ENCODE measurements around the gene KMT2D. TPM values are rescaled to one million over a fixed set of nuclear protein-coding genes. Genes with fewer than 3 reads are reported as not detected.

KMT2D gene
- total RNA-seq, 3 donors from 2014 or later (not counting 1 experiment from before 2014, with no cell fraction given), result 164 to 186 (median 182) TPM

GRCh38 chr12:49105504-49106084 is 45.0 kb upstream of the KMT2D start:
- H3K27ac Mint-ChIP-seq, result peak overlapping the region in 1 of 2 donors; percentile 8
- peaks cover 32 to 58% of the 10 kb centered on the region in 2 donors for H3K4me1 Mint-ChIP-seq
- no peak overlapping the region for H3K27ac ChIP-seq (ENCODE audit: low read length)
- intact Hi-C loops (cut with micrococcal nuclease), result no loop called here
- DNase-seq (no peak), ATAC-seq (no peak)
- H3K9me3 ChIP-seq (ENCODE audit: control insufficient read depth, insufficient read depth, low read length), result no peaks in the 10 kb centered on the region
- TF ChIP-seq CTCF (IDR thresholded peaks at IDR 0.05), result no peak
- no peak overlapping the region for H3K4me3 Mint-ChIP-seq
- H3K9me3 Mint-ChIP-seq, result no peaks in the 10 kb centered on the region
- peaks cover 25% of the 10 kb centered on the region for H3K4me1 ChIP-seq (ENCODE audit: control insufficient read depth, insufficient read depth, low read length)
- H3K27me3 Mint-ChIP-seq (ENCODE audit: low read depth in 2 of 2), result no peaks in the 10 kb centered on the region
- H3K36me3 ChIP-seq (ENCODE audit: control insufficient read depth, insufficient read depth, low read length), result peaks cover 47% of the 10 kb centered on the region
- WGBS (ENCODE audit: insufficient coverage), result 96% methylated on average over 9 of the region's 9 CpGs
- H3K27me3 ChIP-seq (ENCODE audit: control insufficient read depth, insufficient read depth, low read length), result no peaks in the 10 kb centered on the region
- H3K4me3 ChIP-seq (ENCODE audit: low read length), result no peak overlapping the region
- H3K36me3 Mint-ChIP-seq, result peaks cover 8% of the 10 kb centered on the region

DNA sequence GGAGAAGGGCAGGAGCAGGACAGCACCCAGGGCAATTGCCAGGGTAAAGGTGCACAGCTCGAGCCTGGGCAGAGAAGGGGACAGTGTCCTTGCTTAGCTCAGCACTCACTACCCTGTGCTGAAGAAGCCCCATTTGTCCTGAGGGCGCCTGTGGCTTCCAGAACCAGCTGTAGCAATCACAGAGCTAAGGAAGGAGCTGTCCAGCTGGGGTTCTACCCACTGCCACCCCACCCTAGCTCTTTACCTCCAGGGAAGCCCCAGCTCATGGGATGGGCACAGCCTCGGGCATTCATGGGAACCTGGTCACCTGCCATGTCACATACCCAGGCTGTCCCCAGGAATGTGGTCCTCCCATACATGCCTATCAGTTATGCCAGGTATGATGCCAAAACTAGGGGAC is 44.2 kb upstream of the KMT2D start:
- peak overlapping the region in 1 of 2 donors; percentile 79 for H3K27ac Mint-ChIP-seq
- Histone ChIP-seq H3K27me3 (ENCODE audit: control insufficient read depth, insufficient read depth, low read length) (no peaks in the 10 kb centered on the region), H3K36me3 (ENCODE audit: control insufficient read depth, insufficient read depth, low read length) (peaks cover 55% of the 10 kb centered on the region), H3K4me3 (ENCODE audit: low read length) (no peak overlapping the region), H3K4me1 (ENCODE audit: control insufficient read depth, insufficient read depth, low read length) (peaks cover 24% of the 10 kb centered on the region), H3K9me3 (ENCODE audit: control insufficient read depth, insufficient read depth, low read length) (no peaks in the 10 kb centered on the region), H3K27ac (ENCODE audit: low read length) (no peak overlapping the region)
- no peak overlapping the region for H3K4me3 Mint-ChIP-seq
- no peak for TF ChIP-seq CTCF (IDR thresholded peaks at IDR 0.05)
- no peaks in the 10 kb centered on the region for H3K27me3 Mint-ChIP-seq (ENCODE audit: low read depth in 2 of 2)
- WGBS (ENCODE audit: insufficient coverage), result 60% methylated on average over 3 of the region's 3 CpGs
- intact Hi-C loops (cut with micrococcal nuclease), result no loop called here
- peaks cover 24 to 51% of the 10 kb centered on the region in 2 donors for H3K4me1 Mint-ChIP-seq
- DNase-seq, result no peak
- ATAC-seq, result no peak
- H3K9me3 Mint-ChIP-seq, result no peaks in the 10 kb centered on the region
- peaks cover 8% of the 10 kb centered on the region for H3K36me3 Mint-ChIP-seq

- Histone ChIP-seq H3K4me3 (ENCODE audit: low read length) (no peak overlapping the region), H3K9me3 (ENCODE audit: control insufficient read depth, insufficient read depth, low read length) (no peaks in the 10 kb centered on the region), H3K27me3 (ENCODE audit: control insufficient read depth, insufficient read depth, low read length) (no peaks in the 10 kb centered on the region), H3K4me1 (ENCODE audit: control insufficient read depth, insufficient read depth, low read length) (peaks cover 8% of the 10 kb centered on the region), H3K36me3 (ENCODE audit: control insufficient read depth, insufficient read depth, low read length) (peaks cover 62% of the 10 kb centered on the region), H3K27ac (ENCODE audit: low read length) (no peak overlapping the region)
- Mint-ChIP-seq H3K4me3 (no peak overlapping the region), H3K36me3 (peaks cover 12% of the 10 kb centered on the region), H3K27ac (no peak overlapping the region), H3K27me3 (ENCODE audit: low read depth in 2 of 2) (peaks cover 2 to 3% of the 10 kb centered on the region in 2 donors), H3K4me1 (peaks cover 12 to 20% of the 10 kb centered on the region in 2 donors), H3K9me3 (no peaks in the 10 kb centered on the region)
- no peak for TF ChIP-seq CTCF (IDR thresholded peaks at IDR 0.05)
- ATAC-seq (no peak), DNase-seq (no peak)
- intact Hi-C loops (cut with micrococcal nuclease), result no loop called here
- WGBS (ENCODE audit: insufficient coverage), result over 99% methylated on average over 5 of the region's 6 CpGs
These were observed 39.8 kb upstream of the KMT2D start for GRCh38 chr12:49100380-49100779.

DNA sequence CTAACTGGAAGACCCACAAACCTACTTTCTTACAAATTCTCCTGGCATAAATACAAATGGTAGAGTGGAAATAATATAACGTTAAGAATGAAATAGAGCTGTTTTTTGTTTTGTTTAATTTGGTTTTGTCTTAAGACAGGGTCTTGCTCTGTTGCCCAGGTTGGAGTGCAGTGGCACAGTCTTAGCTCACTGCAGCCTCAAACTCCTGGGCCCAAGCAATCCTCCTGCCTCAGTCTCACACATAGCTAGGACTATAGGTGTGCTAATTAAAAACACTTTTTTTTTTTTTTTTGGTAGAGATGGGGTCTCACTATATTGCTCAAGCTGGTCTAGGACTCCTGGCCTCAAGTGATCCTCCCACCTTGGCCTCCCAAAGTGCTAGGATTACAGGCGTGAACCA is 38.1 kb upstream of the KMT2D start:
- Histone ChIP-seq H3K4me1 (ENCODE audit: control insufficient read depth, insufficient read depth, low read length) (peaks cover 12% of the 10 kb centered on the region), H3K4me3 (ENCODE audit: low read length) (no peak overlapping the region), H3K27me3 (ENCODE audit: control insufficient read depth, insufficient read depth, low read length) (peaks cover 4% of the 10 kb centered on the region), H3K27ac (ENCODE audit: low read length) (no peak overlapping the region), H3K36me3 (ENCODE audit: control insufficient read depth, insufficient read depth, low read length) (peaks cover 51% of the 10 kb centered on the region), H3K9me3 (ENCODE audit: control insufficient read depth, insufficient read depth, low read length) (no peaks in the 10 kb centered on the region)
- Mint-ChIP-seq H3K4me3 (no peak overlapping the region), H3K27ac (no peak overlapping the region), H3K36me3 (peaks cover 7% of the 10 kb centered on the region), H3K9me3 (no peaks in the 10 kb centered on the region), H3K27me3 (ENCODE audit: low read depth in 2 of 2) (peaks cover 10 to 14% of the 10 kb centered on the region in 2 donors), H3K4me1 (peaks cover 16 to 17% of the 10 kb centered on the region in 2 donors)
- intact Hi-C loops (cut with micrococcal nuclease), result loop anchor here (1.0 kb wide), 1 partner anchor 34 kb away; no protein-coding TSS in a partner anchor
- ATAC-seq (no peak), DNase-seq (no peak)
- no peak for TF ChIP-seq CTCF (IDR thresholded peaks at IDR 0.05)
- WGBS (ENCODE audit: insufficient coverage), result 97% methylated on average over 2 of the region's 2 CpGs

Data from natural killer cell (primary cell).